HCT116 (cell line): ENCODE measurements around the gene IL37. TPM values are rescaled to one million over a fixed set of nuclear protein-coding genes. Genes with fewer than 3 reads are reported as not detected.

Source experiments
- ATAC-seq: fragments of 200-7000 bp; cut with Tn5 transposase; 2 replicates; pipeline ENCODE4 v1.9.1; 2020; ENCODE audit warnings: mild to moderate bottlenecking, moderate library complexity
- BruUV-seq: library from RNA; stranded (reverse); fragments of 400-500 nt; replicated peaks from 2 replicates; lab custom pipeline; 2021; lab: Mats Ljungman, UMichigan
- CTCF ChIA-PET: fragments of 300-600 bp; sonication (Branson Sonifier 250); formaldehyde crosslinking; loops from one replicate; lab custom pipeline; 2021; ENCODE audit warnings: antibody characterized with exemption; lab: Charles Lee
- POLR2A ChIA-PET: fragments of 300-600, 350-600 bp; sonication (Branson Sonifier 250); formaldehyde crosslinking; loops from one replicate; lab custom pipeline; 2021; ENCODE audit warnings: antibody characterized with exemption; lab: Charles Lee
- RAD21 ChIA-PET, 2 experiments: fragments of 300-600 bp; sonication (Branson Sonifier 250); formaldehyde crosslinking; loops; one replicate each; lab custom pipeline; 2023; ENCODE audit warnings: low total read pairs in 2 of 2; ENCODE audit not compliant: uncharacterized antibody in 2 of 2, unreplicated experiment in 2 of 2, low non-redundant PET in 1 of 2; lab: Charles Lee
- DNase-seq: peaks from one replicate; pipeline ENCODE4 v3.0.0-alpha.2; 2010; ENCODE audit warnings: low read depth, low spot score
- H2AFZ ChIP-seq: fragments of 200-600 bp; shearing (Covaris generic), sonication (generic); 2 replicates; pipeline ENCODE4 v1.6.1; 2017; ENCODE audit warnings: low read depth, mixed run types, mixed read lengths, antibody characterized with exemption, low read length; ENCODE audit not compliant: poor library complexity, severe bottlenecking
- H3K27ac ChIP-seq: 2 replicates; pipeline ENCODE4 v1.5.1; 2012; ENCODE audit warnings: low read depth, low read length
- H3K27me3 ChIP-seq: fragments of 200-600 bp; sonication (generic); 2 replicates; pipeline ENCODE4 v1.6.1; 2016; ENCODE audit warnings: mixed run types, low read length, mixed read lengths; ENCODE audit not compliant: insufficient read depth
- H3K36me3 ChIP-seq, 2 experiments: fragments of 200-500 bp in 1 of 2; fragments of 200-600 bp in 1 of 2; sonication (Bioruptor generic) in 1 of 2; sonication (generic) in 1 of 2; 2 replicates each; pipeline versions ENCODE4 v1.5.1 to v1.6.1; 2014 to 2016; ENCODE audit warnings: low read length in 2 of 2, inconsistent platforms in 1 of 2, mixed read lengths in 1 of 2, mixed run types in 1 of 2; ENCODE audit not compliant: insufficient read depth in 2 of 2, control insufficient read depth in 1 of 2
- H3K4me1 ChIP-seq, 2 experiments: fragments of 200-600 bp in 1 of 2; sonication (generic) in 1 of 2; 2 replicates each; pipeline versions ENCODE4 v1.5.1 to v1.6.1; 2012 to 2017; ENCODE audit warnings: low read length in 2 of 2, inconsistent platforms in 1 of 2, mild to moderate bottlenecking in 1 of 2, mixed read lengths in 1 of 2, mixed run types in 1 of 2, moderate library complexity in 1 of 2; ENCODE audit not compliant: insufficient read depth in 2 of 2, control insufficient read depth in 1 of 2
- H3K4me2 ChIP-seq: fragments of 200-600 bp; sonication (generic); 2 replicates; pipeline ENCODE4 v1.6.1; 2017; ENCODE audit warnings: mixed run types, low read length, mixed read lengths
- H3K4me3 ChIP-seq, 2 experiments: fragments of 200-600 bp in 1 of 2; sonication (generic) in 1 of 2; replicated peaks in 1 of 2; 2 replicates each; pipeline ENCODE4 v1.5.1; 2011 to 2016; ENCODE audit warnings: low read length in 2 of 2, control low read depth in 1 of 2, low read depth in 1 of 2, mild to moderate bottlenecking in 1 of 2, mixed read lengths in 1 of 2, mixed run types in 1 of 2
- H3K79me2 ChIP-seq: fragments of 200-600 bp; sonication (generic); 2 replicates; pipeline ENCODE4 v1.6.1; 2017; ENCODE audit warnings: mild to moderate bottlenecking, mixed run types, low read length, moderate library complexity, mixed read lengths; ENCODE audit not compliant: insufficient read depth
- H3K9ac ChIP-seq: fragments of 200-600 bp; sonication (generic); 2 replicates; pipeline ENCODE4 v1.6.1; 2016; ENCODE audit warnings: low read length, mixed read lengths
- H3K9me2 ChIP-seq: fragments of 200-600 bp; sonication (generic), shearing (Covaris generic); 2 replicates; pipeline ENCODE4 v1.6.1; 2017; ENCODE audit warnings: mixed run types, mild to moderate bottlenecking, moderate library complexity; ENCODE audit not compliant: insufficient read depth
- H3K9me3 ChIP-seq, 2 experiments: fragments of 200-500 bp in 1 of 2; fragments of 200-600 bp in 1 of 2; sonication (Bioruptor generic) in 1 of 2; sonication (generic) in 1 of 2; 2 replicates each; pipeline ENCODE4 v1.6.1; 2014 to 2017; ENCODE audit warnings: low read length in 2 of 2, mixed read lengths in 2 of 2, inconsistent platforms in 1 of 2, low read depth in 1 of 2, mild to moderate bottlenecking in 1 of 2, mixed run types in 1 of 2, moderate library complexity in 1 of 2; ENCODE audit not compliant: control insufficient read depth in 1 of 2, insufficient read depth in 1 of 2
- H4K20me1 ChIP-seq: fragments of 200-600 bp; sonication (generic), shearing (Covaris generic); 2 replicates; pipeline ENCODE4 v1.6.1; 2017; ENCODE audit warnings: mixed run types, mild to moderate bottlenecking, moderate library complexity; ENCODE audit not compliant: insufficient read depth
- ATF3 ChIP-seq: IDR thresholded peaks from 2 replicates; pipeline ENCODE4 v1.6.1; 2012
- CTCF ChIP-seq, 3 experiments: fragments of 200-600 bp in 1 of 3; sonication (generic) in 1 of 3; IDR thresholded peaks in 2 of 3; conservative IDR thresholded peaks in 1 of 3; 2 replicates each; pipeline ENCODE4 v1.5.1; 2012 to 2017; ENCODE audit warnings: low read depth in 2 of 3, low read length in 2 of 3, antibody characterized with exemption in 1 of 3, borderline replicate concordance in 1 of 3, control low read depth in 1 of 3, mild to moderate bottlenecking in 1 of 3, mixed read lengths in 1 of 3, mixed run types in 1 of 3, moderate library complexity in 1 of 3; ENCODE audit not compliant: insufficient read depth in 1 of 3
- EGR1 ChIP-seq: IDR thresholded peaks from 2 replicates; pipeline ENCODE4 v1.6.1; 2012; ENCODE audit warnings: low read depth
- ELF1 ChIP-seq: IDR thresholded peaks from 2 replicates; pipeline ENCODE4 v1.6.1; 2012; ENCODE audit warnings: low read depth, borderline replicate concordance
- MAX ChIP-seq: IDR thresholded peaks from 2 replicates; pipeline ENCODE4 v1.6.1; 2012
- POLR2AphosphoS5 ChIP-seq: IDR thresholded peaks from 2 replicates; pipeline ENCODE4 v1.6.1; 2011; ENCODE audit warnings: mild to moderate bottlenecking, low read depth, low read length, moderate library complexity
- RAD21 ChIP-seq: IDR thresholded peaks from 2 replicates; pipeline ENCODE4 v1.6.1; 2012; ENCODE audit warnings: low read depth, mild to moderate bottlenecking
- SRF ChIP-seq: IDR thresholded peaks from 2 replicates; pipeline ENCODE4 v1.6.1; 2012; ENCODE audit warnings: low read depth
- ZNF274 ChIP-seq: fragments of 200-500 bp; sonication (Bioruptor generic); IDR thresholded peaks from 2 replicates; pipeline ENCODE4 v1.6.1; 2014; ENCODE audit warnings: mild to moderate bottlenecking, low read depth, low read length, inconsistent platforms
- intact Hi-C: fragments of 100-400 bp; cut with micrococcal nuclease; formaldehyde crosslinking; loops from 2 replicates; pipeline ENCODE4 v1.10.0; 2022
- total RNA-seq: library from RNA; stranded (reverse); gene quantifications from one replicate; pipeline ENCODE4 v1.2.1, GENCODE V29; 2021; ENCODE audit not compliant: unreplicated experiment

IL37 gene
- total RNA-seq, 1 experiment from 2014 or later: not detected

- CTCF ChIA-PET: interaction anchor here (2.0 kb wide), 1 partner anchor 18 kb away, joined by 8 read pairs; no protein-coding TSS in a partner anchor
- H3K27me3 ChIP-seq: no peaks in the 10 kb centered on the region
Measured at GRCh38 chr2:112923967-112924338, 13.0 kb downstream of the IL37 start.

More at GRCh38 chr2:112923967-112924338, 13.0 kb downstream of the IL37 start:
- Histone ChIP-seq H4K20me1 (no peaks in the 10 kb centered on the region), H3K9ac (no peak overlapping the region), H3K4me3 (no peak overlapping the region), H3K4me1 (peaks cover 0 to 16% of the 10 kb centered on the region in 2 experiments; a peak in 2 of 4 replicates), H3K36me3 (no peaks in the 10 kb centered on the region), H3K79me2 (no peaks in the 10 kb centered on the region), H3K4me2 (no peak overlapping the region), H3K9me3 (no peaks in the 10 kb centered on the region), H3K27ac (no peak overlapping the region), H3K9me2 (no peaks in the 10 kb centered on the region)
- ChIA-PET POLR2A (no interaction called here), RAD21 (no interaction called here)
- ATAC-seq (no peak), DNase-seq (no peak)
- BruUV-seq: no TSS peak
- intact Hi-C loops: no loop called here
- TF ChIP-seq ELF1: no peak
- TF ChIP-seq CTCF (IDR thresholded peaks at IDR 0.05 in 2 of 3, conservative IDR thresholded peaks at IDR 0.05 in 1 of 3; ENCODE audit: borderline replicate concordance in 1 of 3, insufficient read depth in 1 of 3, low read depth in 2 of 3, low read length in 2 of 3): no peak
- TF ChIP-seq ATF3: no peak
- no peak for TF ChIP-seq EGR1
- no peak for TF ChIP-seq SRF
- TF ChIP-seq ZNF274: no peak
- no peak for TF ChIP-seq POLR2AphosphoS5
- no peak for TF ChIP-seq MAX
- TF ChIP-seq RAD21: no peak
- TF ChIP-seq, all 23 proteins: peak for 0
- no peak overlapping the region for H2AFZ ChIP-seq
